ENCODE results near the gene PROSER2. TPM values are rescaled to one million over a fixed set of nuclear protein-coding genes. Genes with fewer than 3 reads are reported as not detected.
A peak's percentile ranks its signal among the peaks of the same experiment; 100 is the strongest.

The PROSER2 gene
- polyA plus RNA-seq, 3 donors from 2014 or later: 0.50 TPM; not detected in 2

GRCh38 chr10:11870900-11871400 lies 47.8 kb downstream of the PROSER2 start:
- Mint-ChIP-seq H3K4me3 (no peak overlapping the region), H3K36me3 (no peaks in the 10 kb centered on the region), H3K9me3 (no peaks in the 10 kb centered on the region), H3K27ac (no peak overlapping the region), H3K4me1 (peaks cover 10 to 17% of the 10 kb centered on the region in 2 donors), H3K27me3 (ENCODE audit: low read depth in 3 of 3) (peaks cover 0 to 4% (median 0%) of the 10 kb centered on the region in 3 donors)
- DNase-seq: no peak

- H3K27me3 Mint-ChIP-seq (ENCODE audit: low read depth in 3 of 3): peaks cover 0 to 4% (median 0%) of the 10 kb centered on the region in 3 donors
- peak overlapping the region in 3 of 5 donors; percentile 0 to 39 (median 39) for H3K4me3 Mint-ChIP-seq
- H3K9me3 Mint-ChIP-seq: no peaks in the 10 kb centered on the region
- H3K4me1 Mint-ChIP-seq: peaks cover 10 to 17% of the 10 kb centered on the region in 2 donors
- H3K27ac Mint-ChIP-seq: no peak overlapping the region
- H3K36me3 Mint-ChIP-seq: no peaks in the 10 kb centered on the region
- no peak for DNase-seq
Measured at GRCh38 chr10:11871466-11871865, 48.3 kb downstream of the PROSER2 start.

- Mint-ChIP-seq H3K36me3 (no peaks in the 10 kb centered on the region), H3K4me1 (peaks cover 10 to 17% of the 10 kb centered on the region in 2 donors), H3K27me3 (ENCODE audit: low read depth in 3 of 3) (peaks cover 0 to 3% (median 3%) of the 10 kb centered on the region in 3 donors), H3K27ac (no peak overlapping the region), H3K9me3 (no peaks in the 10 kb centered on the region), H3K4me3 (peak overlapping the region in 1 of 5 donors; percentile 17)
- peak in 2 of 3 donors; percentile 13 to 20 for DNase-seq
Measured at GRCh38 chr10:11874568-11875493, 51.7 kb downstream of the PROSER2 start.

- no peak for DNase-seq
- no peak overlapping the region for H3K4me3 Mint-ChIP-seq
- no peak overlapping the region for H3K27ac Mint-ChIP-seq
Measured at GRCh38 chr10:11875494-11876281, 52.5 kb downstream of the PROSER2 start.

GRCh38 chr10:11876324-11876723 lies 53.2 kb downstream of the PROSER2 start:
- no peak overlapping the region for H3K27ac Mint-ChIP-seq
- peaks cover 8 to 14% of the 10 kb centered on the region in 2 donors for H3K4me1 Mint-ChIP-seq
- no peaks in the 10 kb centered on the region for H3K9me3 Mint-ChIP-seq
- no peak for DNase-seq
- no peaks in the 10 kb centered on the region for H3K36me3 Mint-ChIP-seq
- peaks cover 0 to 3% (median 3%) of the 10 kb centered on the region in 3 donors for H3K27me3 Mint-ChIP-seq (ENCODE audit: low read depth in 3 of 3)
- H3K4me3 Mint-ChIP-seq: no peak overlapping the region

More at GRCh38 chr10:11875494-11876281, 52.5 kb downstream of the PROSER2 start:
- H3K4me1 Mint-ChIP-seq: peaks cover 10 to 17% of the 10 kb centered on the region in 2 donors
- no peaks in the 10 kb centered on the region for H3K9me3 Mint-ChIP-seq
- H3K27me3 Mint-ChIP-seq (ENCODE audit: low read depth in 3 of 3): peaks cover 0 to 3% (median 3%) of the 10 kb centered on the region in 3 donors
- H3K36me3 Mint-ChIP-seq: no peaks in the 10 kb centered on the region

GRCh38 chr10:11876805-11877590 lies 53.8 kb downstream of the PROSER2 start:
- no peaks in the 10 kb centered on the region for H3K9me3 Mint-ChIP-seq

GRCh38 chr10:11877591-11877905 lies 54.4 kb downstream of the PROSER2 start:
- Mint-ChIP-seq H3K27ac (no peak overlapping the region), H3K9me3 (no peaks in the 10 kb centered on the region)
- no peak for DNase-seq

More at GRCh38 chr10:11876805-11877590, 53.8 kb downstream of the PROSER2 start:
- H3K36me3 Mint-ChIP-seq: no peaks in the 10 kb centered on the region
- H3K27me3 Mint-ChIP-seq (ENCODE audit: low read depth in 3 of 3): peaks cover 0 to 3% (median 3%) of the 10 kb centered on the region in 3 donors
- no peak for DNase-seq
- H3K4me3 Mint-ChIP-seq: no peak overlapping the region
- H3K27ac Mint-ChIP-seq: no peak overlapping the region
- H3K4me1 Mint-ChIP-seq: peaks cover 3 to 13% of the 10 kb centered on the region in 2 donors

GRCh38 chr10:11878776-11879175 lies 55.6 kb downstream of the PROSER2 start:
- H3K27me3 Mint-ChIP-seq (ENCODE audit: low read depth in 3 of 3): peaks cover 0 to 3% (median 3%) of the 10 kb centered on the region in 3 donors
- peaks cover 11 to 27% of the 10 kb centered on the region in 2 donors for H3K4me1 Mint-ChIP-seq
- H3K36me3 Mint-ChIP-seq: no peaks in the 10 kb centered on the region
- no peak for DNase-seq
- H3K9me3 Mint-ChIP-seq: no peaks in the 10 kb centered on the region
- no peak overlapping the region for H3K4me3 Mint-ChIP-seq
- no peak overlapping the region for H3K27ac Mint-ChIP-seq

More at GRCh38 chr10:11877591-11877905, 54.4 kb downstream of the PROSER2 start:
- Mint-ChIP-seq H3K4me1 (peaks cover 7 to 18% of the 10 kb centered on the region in 2 donors), H3K4me3 (no peak overlapping the region), H3K27me3 (ENCODE audit: low read depth in 3 of 3) (peaks cover 0 to 3% (median 3%) of the 10 kb centered on the region in 3 donors), H3K36me3 (no peaks in the 10 kb centered on the region)

- DNase-seq: no peak
- peak overlapping the region in 1 of 6 donors; percentile 71 for H3K27ac Mint-ChIP-seq
- H3K36me3 Mint-ChIP-seq: no peaks in the 10 kb centered on the region
- no peaks in the 10 kb centered on the region for H3K9me3 Mint-ChIP-seq
- no peak overlapping the region for H3K4me3 Mint-ChIP-seq
- peaks cover 11 to 24% of the 10 kb centered on the region in 2 donors for H3K4me1 Mint-ChIP-seq
- H3K27me3 Mint-ChIP-seq (ENCODE audit: low read depth in 3 of 3): peaks cover 0 to 3% (median 3%) of the 10 kb centered on the region in 3 donors
Measured at GRCh38 chr10:11879387-11880094, 56.4 kb downstream of the PROSER2 start.

- Mint-ChIP-seq H3K4me3 (no peak overlapping the region), H3K27me3 (ENCODE audit: low read depth in 3 of 3) (peaks cover 0 to 3% (median 3%) of the 10 kb centered on the region in 3 donors), H3K4me1 (peaks cover 11 to 18% of the 10 kb centered on the region in 2 donors), H3K9me3 (no peaks in the 10 kb centered on the region), H3K36me3 (no peaks in the 10 kb centered on the region), H3K27ac (peak overlapping the region in 1 of 6 donors; percentile 28)
- no peak for DNase-seq
Measured at GRCh38 chr10:11880151-11881029, 57.2 kb downstream of the PROSER2 start.

- no peaks in the 10 kb centered on the region for H3K9me3 Mint-ChIP-seq
- no peaks in the 10 kb centered on the region for H3K36me3 Mint-ChIP-seq
- DNase-seq: no peak
- H3K27ac Mint-ChIP-seq: no peak overlapping the region
- H3K4me1 Mint-ChIP-seq: peaks cover 11 to 18% of the 10 kb centered on the region in 2 donors
- no peak overlapping the region for H3K4me3 Mint-ChIP-seq
- H3K27me3 Mint-ChIP-seq (ENCODE audit: low read depth in 3 of 3): peaks cover 0 to 3% (median 3%) of the 10 kb centered on the region in 3 donors
Measured at GRCh38 chr10:11881030-11881476, 57.9 kb downstream of the PROSER2 start.

All from immature natural killer cell (primary cell).